GM12878 (cell line): Measurements from ENCODE around the gene GMPPB. TPM values are rescaled to one million over a fixed set of nuclear protein-coding genes. Genes with fewer than 3 reads are reported as not detected.
A peak's percentile ranks its signal among the peaks of the same experiment; 100 is the strongest.

ENCODE experiments used
- BMI1 ChIP-seq: fragments of 450-650 bp; IDR thresholded peaks from 2 replicates; pipeline ENCODE4 v1.6.1; 2016; ENCODE audit warnings: mild to moderate bottlenecking, moderate library complexity, borderline replicate concordance
- E2F8 ChIP-seq: fragments of 450-650 bp; IDR thresholded peaks from 2 replicates; pipeline ENCODE4 v1.6.1; 2018; ENCODE audit warnings: mild to moderate bottlenecking, low read depth, moderate library complexity; ENCODE audit not compliant: partially characterized antibody
- ELK1 ChIP-seq: IDR thresholded peaks from 2 replicates; pipeline ENCODE4 v1.6.1; 2012; ENCODE audit warnings: low read depth, low read length, improper control_type of control experiment
- FOXM1 ChIP-seq: IDR thresholded peaks from 2 replicates; pipeline ENCODE4 v1.6.1; 2012; ENCODE audit warnings: low read depth, mild to moderate bottlenecking, inconsistent platforms, low read length, moderate library complexity
- HDGF ChIP-seq: fragments of 450-650 bp; IDR thresholded peaks from 2 replicates; pipeline ENCODE4 v1.6.1; 2016; ENCODE audit warnings: antibody characterized with exemption
- IRF5 ChIP-seq: fragments of 450-650 bp; IDR thresholded peaks from 2 replicates; pipeline ENCODE4 v1.6.1; 2017; ENCODE audit warnings: borderline replicate concordance
- LARP7 ChIP-seq: fragments of 450-650 bp; IDR thresholded peaks from 2 replicates; pipeline ENCODE4 v1.6.1; 2017; ENCODE audit warnings: mild to moderate bottlenecking
- NFIC ChIP-seq: IDR thresholded peaks from 2 replicates; pipeline ENCODE4 v1.6.1; 2012; ENCODE audit warnings: low read depth, mild to moderate bottlenecking, inconsistent platforms, low read length, moderate library complexity
- PAX5 ChIP-seq: IDR thresholded peaks from 2 replicates; pipeline ENCODE4 v1.6.1; 2011; ENCODE audit warnings: low read depth, low read length, borderline replicate concordance
- RUNX3 ChIP-seq: IDR thresholded peaks from 2 replicates; pipeline ENCODE4 v1.6.1; 2012; ENCODE audit warnings: low read length, inconsistent platforms
- SIX5 ChIP-seq: IDR thresholded peaks from 2 replicates; pipeline ENCODE4 v1.6.1; 2011; ENCODE audit warnings: mild to moderate bottlenecking, low read depth, low read length, moderate library complexity; ENCODE audit not compliant: severe bottlenecking
- SREBF1 ChIP-seq: IDR thresholded peaks from 2 replicates; pipeline ENCODE4 v1.6.1; 2012; ENCODE audit warnings: mild to moderate bottlenecking, low read length
- SREBF2 ChIP-seq: IDR thresholded peaks from 2 replicates; pipeline ENCODE4 v1.6.1; 2012; ENCODE audit warnings: mild to moderate bottlenecking, low read length
- TCF3 ChIP-seq: IDR thresholded peaks from 2 replicates; pipeline ENCODE4 v1.6.1; 2012; ENCODE audit warnings: low read depth, mild to moderate bottlenecking, low read length, borderline replicate concordance; ENCODE audit not compliant: insufficient read depth
- ZBTB40 ChIP-seq: fragments of 450-650 bp; IDR thresholded peaks from 2 replicates; pipeline ENCODE4 v1.6.1; 2016; ENCODE audit warnings: mild to moderate bottlenecking, moderate library complexity, borderline replicate concordance
- polyA plus RNA-seq, 11 experiments: library from polyadenylated mRNA; depleted of rRNA in 4 of 11; unstranded in 6 of 11; stranded (reverse) in 5 of 11; fragments of >200 nt; fragmentation: Nextera tagmentation in 4 of 11; fragmentation: Illumina TruSeq in 1 of 11; extraction: Ambion mirVana in 4 of 11; extraction: Trizol in 1 of 11; gene quantifications; 1 replicate in 1 of 11; 2 replicates in 10 of 11; pipeline versions ENCODE4 v1.2.1 to v1.2.3, GENCODE V29; 2011 to 2016; ENCODE audit warnings: inconsistent platforms in 2 of 11, missing spikeins in 2 of 11, low read depth in 1 of 11
- total RNA-seq, 4 experiments: library from RNA; depleted of rRNA in 3 of 4; stranded (reverse); fragments of >200 nt in 3 of 4; fragmentation: Illumina TruSeq in 1 of 4; extraction: Trizol in 1 of 4; gene quantifications; 2 replicates each; pipeline versions ENCODE4 v1.2.1 to v1.2.3, GENCODE V29; 2013 to 2021

The GMPPB gene
- total and polyA plus RNA-seq, 10 of the 15 experiments (the other 5 are each of a cell fraction or from before 2014, with no cell fraction given): 2.3 to 99.5 (median 23.3) TPM

- no peak for TF ChIP-seq E2F8
- no peak for TF ChIP-seq ELK1
- TF ChIP-seq ZBTB40: no peak
- TF ChIP-seq IRF5: no peak
- TF ChIP-seq SREBF2: no peak
- no peak for TF ChIP-seq SREBF1
- TF ChIP-seq LARP7: no peak
- TF ChIP-seq NFIC: no peak
- TF ChIP-seq FOXM1: no peak
- no peak for TF ChIP-seq SIX5
- 0 out of 2 replicates have a peak, but pooled peaks have one; percentile 11 for TF ChIP-seq TCF3
- 0 out of 2 replicates have a peak, but pooled peaks have one; percentile 12 for TF ChIP-seq PAX5
- no peak for TF ChIP-seq RUNX3
- no peak for TF ChIP-seq HDGF
- no peak for TF ChIP-seq BMI1
Observed at GRCh38 chr3:49717959-49718857, 5.5 kb downstream of the GMPPB start (continued).
